ENCODE measurements around the gene SLC25A43. TPM values are rescaled to one million over a fixed set of nuclear protein-coding genes. Genes with fewer than 3 reads are reported as not detected.
A peak's percentile ranks its signal among the peaks of the same experiment; 100 is the strongest.

Gene SLC25A43
- total RNA-seq, 2 donors from 2014 or later, result 12.3 to 24.4 TPM

GRCh38 chrX:119389214-119389613 lies 9.9 kb upstream of the SLC25A43 start:
- Histone ChIP-seq H3K27me3 (replicated peaks; ENCODE audit: insufficient read depth) (no peaks in the 10 kb centered on the region), H3K27ac (no peak overlapping the region), H3K9me3 (no peaks in the 10 kb centered on the region), H3K36me3 (no peaks in the 10 kb centered on the region), H3K4me3 (peak overlapping the region; percentile 14), H3K4me1 (ENCODE audit: control insufficient read depth in 1 of 2, low read depth in 2 of 2) (no peaks in the 10 kb centered on the region)
- DNase-seq (ENCODE audit: low spot score) (no peak), ATAC-seq (ENCODE audit: insufficient number of reproducible peaks, low FRiP score, low read depth) (no peak)
- no peak for TF ChIP-seq CTCF (IDR thresholded peaks at IDR 0.05)

DNA sequence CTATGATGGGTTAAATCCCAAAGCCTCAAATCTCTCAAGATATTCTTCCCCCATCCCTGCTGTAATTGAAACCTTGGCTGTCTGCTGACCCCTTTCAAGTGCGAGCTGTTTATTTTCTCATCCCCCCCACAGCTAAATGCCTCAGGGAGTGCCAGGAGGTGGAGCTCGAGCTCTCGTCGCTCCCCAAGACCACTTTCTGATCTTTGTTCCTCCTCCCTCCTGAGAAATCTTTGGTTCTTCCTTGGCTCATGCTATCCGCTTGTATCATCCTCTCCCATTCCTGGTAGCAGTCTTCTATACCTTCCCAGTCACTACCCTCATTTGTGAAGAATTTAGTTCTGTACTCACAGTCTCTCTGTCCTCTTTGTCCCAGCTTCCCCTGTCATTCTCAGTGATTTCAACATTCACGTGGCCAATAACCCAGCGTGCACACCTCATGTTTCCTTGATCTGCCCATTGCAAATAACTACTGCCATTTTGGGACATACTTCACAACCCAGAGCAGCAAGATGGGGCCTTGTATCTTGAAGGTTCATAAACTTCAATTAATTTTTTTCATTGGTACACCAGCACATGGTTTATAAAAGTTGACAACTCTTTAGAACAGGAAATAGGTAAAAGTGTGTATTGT lies 9.2 kb upstream of the SLC25A43 start:
- H3K9me3 ChIP-seq, result no peaks in the 10 kb centered on the region
- TF ChIP-seq CTCF (IDR thresholded peaks at IDR 0.05), result no peak
- ATAC-seq (ENCODE audit: insufficient number of reproducible peaks, low FRiP score, low read depth), result no peak
- DNase-seq (ENCODE audit: low spot score), result no peak
- H3K4me3 ChIP-seq, result peak overlapping the region; percentile 14
- no peaks in the 10 kb centered on the region for H3K36me3 ChIP-seq
- H3K27me3 ChIP-seq (replicated peaks; ENCODE audit: insufficient read depth), result no peaks in the 10 kb centered on the region
- H3K4me1 ChIP-seq (ENCODE audit: control insufficient read depth in 1 of 2, low read depth in 2 of 2), result no peaks in the 10 kb centered on the region
- no peak overlapping the region for H3K27ac ChIP-seq

- no peak overlapping the region for H3K4me3 ChIP-seq
- H3K4me1 ChIP-seq (ENCODE audit: control insufficient read depth in 1 of 2, low read depth in 2 of 2), result no peaks in the 10 kb centered on the region
- no peaks in the 10 kb centered on the region for H3K27me3 ChIP-seq (replicated peaks; ENCODE audit: insufficient read depth)
- ATAC-seq (ENCODE audit: insufficient number of reproducible peaks, low FRiP score, low read depth) (no peak), DNase-seq (ENCODE audit: low spot score) (no peak)
- H3K9me3 ChIP-seq, result no peaks in the 10 kb centered on the region
- no peak overlapping the region for H3K27ac ChIP-seq
- H3K36me3 ChIP-seq, result no peaks in the 10 kb centered on the region
- TF ChIP-seq CTCF (IDR thresholded peaks at IDR 0.05), result no peak
These were observed 7.9 kb upstream of the SLC25A43 start for GRCh38 chrX:119391279-119391678.

DNA sequence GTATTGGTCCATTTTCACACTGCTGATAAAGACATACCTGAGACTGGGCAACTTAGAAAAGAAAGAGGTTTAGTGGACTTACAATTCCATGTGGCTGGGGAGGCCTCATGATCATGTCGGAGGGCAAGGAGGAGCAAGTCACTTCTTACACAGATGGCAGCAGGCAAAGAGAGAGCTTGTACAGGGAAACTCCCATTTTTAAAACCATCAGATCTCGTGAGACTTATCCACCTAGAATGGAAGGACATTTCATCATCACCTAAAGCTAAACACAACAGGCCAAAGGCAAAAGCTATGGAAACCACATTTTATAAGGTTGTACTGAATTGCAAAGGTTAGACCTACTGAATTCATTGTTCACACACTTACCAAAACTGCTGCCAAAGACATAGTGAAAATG lies 6.0 kb upstream of the SLC25A43 start:
- Histone ChIP-seq H3K27ac (no peak overlapping the region), H3K27me3 (replicated peaks; ENCODE audit: insufficient read depth) (no peaks in the 10 kb centered on the region), H3K36me3 (no peaks in the 10 kb centered on the region), H3K4me1 (ENCODE audit: control insufficient read depth in 1 of 2, low read depth in 2 of 2) (no peaks in the 10 kb centered on the region), H3K4me3 (no peak overlapping the region), H3K9me3 (no peaks in the 10 kb centered on the region)
- ATAC-seq (ENCODE audit: insufficient number of reproducible peaks, low FRiP score, low read depth), result no peak
- DNase-seq (ENCODE audit: low spot score), result no peak
- TF ChIP-seq CTCF (IDR thresholded peaks at IDR 0.05), result no peak

- H3K27me3 ChIP-seq (replicated peaks; ENCODE audit: insufficient read depth), result no peaks in the 10 kb centered on the region
- DNase-seq (ENCODE audit: low spot score) (no peak), ATAC-seq (ENCODE audit: insufficient number of reproducible peaks, low FRiP score, low read depth) (peak; percentile 36)
- peak overlapping the region; percentile 83 for H3K4me3 ChIP-seq
- no peaks in the 10 kb centered on the region for H3K9me3 ChIP-seq
- H3K27ac ChIP-seq, result peak overlapping the region; percentile 71 to 81
- TF ChIP-seq CTCF (IDR thresholded peaks at IDR 0.05), result no peak
- no peaks in the 10 kb centered on the region for H3K36me3 ChIP-seq
- peaks cover 3 to 9% of the 10 kb centered on the region in 2 donors for H3K4me1 ChIP-seq (ENCODE audit: control insufficient read depth in 1 of 2, low read depth in 2 of 2)
These were observed 556 bp upstream of the SLC25A43 start for GRCh38 chrX:119398587-119398973.

Measured in thoracic aorta (tissue), 2 donors.